Endometrium (tissue), 2 donors: ENCODE results near the gene VASH1.
A peak's percentile ranks its signal among the peaks of the same experiment; 100 is the strongest.

Source experiments
- FAIRE-seq: peaks from 2 replicates; lab custom pipeline; 2012; peaks lifted over from hg19 to GRCh38; lab: Jason Lieb, UNC
- donor health status: control.
- donor health status: control.

The VASH1 gene

GRCh38 chr14:76784881-76785280, 23.6 kb downstream of the VASH1 start:
- FAIRE-seq: peak; percentile 78

DNA sequence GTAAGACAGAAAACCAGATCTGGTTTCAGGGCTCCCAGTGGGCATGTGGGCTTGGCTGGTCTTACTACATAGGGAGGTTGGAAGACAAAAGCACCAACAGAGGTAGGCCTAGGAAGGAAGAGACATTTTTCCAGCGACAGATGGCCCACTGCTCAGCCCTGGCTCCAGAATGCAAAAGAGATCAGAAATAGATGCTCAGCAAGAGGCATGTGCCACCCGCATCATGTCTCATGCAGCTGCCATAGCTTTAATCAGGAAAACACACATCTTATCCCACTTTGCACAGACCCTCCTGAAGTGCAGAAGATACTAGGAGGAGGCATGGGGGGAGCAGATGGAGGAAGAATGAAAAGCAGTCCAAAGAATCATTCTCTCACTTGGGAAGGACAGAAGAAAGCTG, 25.3 kb downstream of the VASH1 start:
- FAIRE-seq: no peak

- no peak for FAIRE-seq
Observed at GRCh38 chr14:76792422-76792821, 31.2 kb downstream of the VASH1 start.

DNA sequence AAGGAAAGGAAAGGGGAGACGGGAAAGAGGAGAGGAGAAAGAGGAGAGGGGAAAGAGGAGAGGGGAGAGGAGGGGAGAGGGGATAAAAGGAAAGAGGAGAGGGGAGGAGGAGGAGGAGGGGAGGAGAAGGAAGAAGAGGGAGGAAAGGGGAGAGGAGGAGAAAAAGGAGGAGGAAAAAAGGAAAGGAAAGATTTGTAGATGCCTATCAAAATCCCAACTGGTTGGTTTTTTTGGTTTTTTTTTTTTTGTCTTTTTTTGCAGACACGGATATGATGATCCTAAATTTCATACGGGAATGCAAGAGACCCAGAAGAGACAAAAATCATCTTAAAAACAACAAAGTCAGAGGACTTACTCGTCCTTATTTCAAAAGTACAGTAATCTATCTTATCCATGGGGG, 32.1 kb downstream of the VASH1 start:
- FAIRE-seq: no peak

- no peak for FAIRE-seq
Observed at GRCh38 chr14:76793956-76794355, 32.7 kb downstream of the VASH1 start.

DNA sequence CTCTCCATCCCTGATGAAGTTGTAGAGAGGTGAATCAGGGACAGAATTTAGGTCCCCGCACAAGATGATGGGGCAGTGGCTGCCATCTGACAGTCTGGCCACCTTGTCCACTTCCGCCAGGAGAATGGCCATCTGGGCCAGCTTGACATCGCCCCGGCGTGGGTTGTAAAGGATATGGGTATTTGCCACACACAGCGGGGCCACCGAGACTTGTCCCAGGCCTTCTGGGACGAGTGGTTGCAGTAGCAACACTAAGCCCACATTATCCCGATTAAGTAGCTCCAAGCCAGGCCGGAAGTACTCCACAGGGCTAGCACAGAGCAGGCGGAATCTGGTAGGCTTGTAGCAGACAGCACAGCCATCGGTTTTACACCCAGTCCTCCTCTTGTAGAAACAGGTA, 45.2 kb downstream of the VASH1 start:
- FAIRE-seq: no peak

DNA sequence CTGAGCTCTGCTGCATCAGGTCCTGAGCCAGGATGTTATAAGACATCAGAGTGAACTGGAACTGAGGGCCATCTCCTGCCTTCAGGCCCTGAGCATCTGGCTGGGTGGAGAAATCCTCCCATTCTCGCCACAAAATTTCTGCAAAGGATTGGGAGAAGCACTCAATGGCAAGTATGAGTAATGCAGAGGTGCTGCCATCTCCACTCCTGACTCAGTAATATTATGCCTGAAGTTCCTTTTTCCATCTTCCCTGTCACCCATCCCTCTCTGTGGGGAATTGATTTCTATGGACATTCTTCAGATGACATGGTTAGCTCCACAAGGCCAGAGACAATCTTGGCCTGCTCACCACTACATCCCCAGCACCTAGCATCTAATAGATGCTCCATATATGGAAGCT, 46.7 kb downstream of the VASH1 start:
- FAIRE-seq: no peak

DNA sequence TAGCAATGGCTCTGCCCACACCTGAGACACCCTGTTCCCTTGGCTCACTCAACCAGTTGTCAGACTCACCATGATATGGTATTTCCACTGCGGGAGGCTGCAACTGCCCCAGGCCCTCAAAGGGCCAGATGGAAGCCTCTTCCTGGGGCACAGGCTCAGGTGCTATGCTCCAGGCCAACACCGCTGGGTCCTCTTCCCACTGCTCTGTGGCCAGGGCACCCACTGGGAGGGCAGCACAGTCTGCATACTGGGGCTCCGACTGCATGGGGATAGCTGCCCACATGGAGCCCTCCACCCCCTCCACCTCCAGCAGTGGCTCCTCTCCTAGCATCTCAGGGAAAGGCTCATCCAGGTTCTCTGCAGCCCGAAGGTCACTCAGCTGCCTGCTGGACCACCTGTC, 47.7 kb downstream of the VASH1 start:
- FAIRE-seq: no peak

- FAIRE-seq: no peak
Observed at GRCh38 chr14:76810525-76810924, 49.3 kb downstream of the VASH1 start.

DNA sequence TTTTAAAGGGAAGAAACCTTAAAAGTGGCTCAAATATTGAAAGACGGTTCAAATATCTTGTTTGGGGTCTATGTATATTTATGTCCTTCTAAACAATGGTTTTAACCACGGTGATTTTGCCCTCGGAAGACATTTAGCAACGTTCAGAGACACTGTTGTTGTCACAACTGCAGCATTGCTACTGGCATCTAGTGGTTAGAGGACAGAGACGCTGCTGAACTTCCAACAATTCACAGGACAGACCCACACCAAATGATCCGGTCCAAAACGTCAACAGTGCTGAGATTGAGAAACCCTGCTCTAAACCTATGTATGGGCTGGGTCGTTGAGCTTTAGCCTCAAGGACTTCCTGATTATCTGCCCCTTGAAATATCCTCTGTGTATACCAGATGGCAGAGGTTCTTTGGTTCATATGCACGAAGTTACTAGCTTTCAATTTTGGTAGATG, 49.7 kb downstream of the VASH1 start:
- FAIRE-seq: no peak

- no peak for FAIRE-seq
Observed at GRCh38 chr14:76811561-76811960, 50.3 kb downstream of the VASH1 start.

- no peak for FAIRE-seq
Observed at GRCh38 chr14:76812093-76812421, 50.8 kb downstream of the VASH1 start.

GRCh38 chr14:76812422-76813383, 51.4 kb downstream of the VASH1 start, which contains the start of gene ANGEL1:
TSS of gene ANGEL1 (minus strand) at chr14:76812882. CDS start at chr14:76812827, 55 bp downstream.
- FAIRE-seq: no peak

- FAIRE-seq: no peak
Observed at GRCh38 chr14:76814726-76815645, 53.7 kb downstream of the VASH1 start.

DNA sequence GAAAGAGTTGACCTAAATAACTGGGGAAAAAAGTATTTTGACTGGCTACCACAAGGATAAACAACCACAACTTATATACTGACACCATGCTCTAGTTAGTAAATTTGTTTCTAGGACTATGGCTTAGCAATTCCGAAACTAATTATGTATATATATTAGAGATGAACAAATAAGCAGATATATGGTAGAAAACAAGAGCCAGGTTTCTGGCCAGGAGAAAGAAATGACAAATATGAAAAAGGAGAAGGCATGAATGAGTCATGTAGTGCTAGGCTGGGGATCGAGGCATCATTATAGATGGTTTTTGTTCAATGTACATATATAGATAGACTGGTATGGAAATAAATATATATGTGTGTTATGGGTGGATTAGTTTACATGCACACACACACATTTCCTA, 59.4 kb downstream of the VASH1 start:
- no peak for FAIRE-seq

DNA sequence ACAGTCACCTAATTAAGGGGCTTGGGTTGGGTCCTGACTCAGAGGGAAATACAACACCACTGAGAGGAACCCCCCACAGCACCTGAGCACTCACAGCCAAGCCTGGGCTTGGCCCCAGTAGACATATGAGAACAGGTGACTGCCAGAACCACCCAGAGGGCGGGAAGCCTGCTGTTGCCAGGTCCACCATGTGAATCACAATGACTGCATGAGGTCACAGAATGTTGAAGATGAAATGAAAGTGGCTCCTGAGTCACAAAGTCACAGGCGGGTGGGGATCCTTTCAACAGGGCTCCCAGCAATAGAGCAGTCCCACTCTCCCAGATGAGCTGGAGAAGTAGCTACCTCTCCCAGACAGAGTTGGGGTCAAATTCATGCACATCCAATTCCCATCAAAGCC, 64.9 kb downstream of the VASH1 start, which contains the start of gene LRRC74A:
LRRC74A (plus strand) TSS at position 287 of the 400 bp plus-strand sequence. CDS start 290 bp downstream, outside the sequence.
- FAIRE-seq: no peak

DNA sequence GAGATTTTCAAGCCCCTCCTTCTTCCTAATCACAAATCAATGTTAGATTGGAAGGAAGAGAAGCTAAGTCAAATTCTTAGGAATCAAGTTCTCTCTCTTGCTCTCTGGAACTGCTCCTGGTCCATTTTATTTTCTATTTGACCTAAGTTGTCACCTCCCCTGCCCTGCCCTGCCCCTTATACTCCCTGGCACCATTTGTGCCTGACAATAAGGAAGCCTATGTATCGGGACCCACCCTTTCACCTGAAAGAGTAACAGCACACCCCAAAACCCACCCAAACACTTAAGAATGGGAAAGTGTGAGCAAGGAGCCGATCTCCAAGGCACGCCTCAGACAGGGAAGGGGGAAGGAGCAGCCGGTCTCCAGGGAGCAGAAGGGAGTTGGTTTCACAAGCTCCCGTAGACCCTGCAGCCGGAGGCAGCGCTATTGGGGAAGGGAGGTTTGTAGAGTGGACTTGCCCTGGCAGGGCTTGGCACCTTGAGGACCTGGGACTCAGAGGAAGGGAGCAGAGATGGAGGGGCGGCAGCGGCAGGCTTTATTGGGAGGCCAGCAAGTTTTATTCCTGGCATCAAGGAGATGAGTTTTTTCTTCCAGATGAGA, 66.5 kb downstream of the VASH1 start:
- FAIRE-seq: no peak

DNA sequence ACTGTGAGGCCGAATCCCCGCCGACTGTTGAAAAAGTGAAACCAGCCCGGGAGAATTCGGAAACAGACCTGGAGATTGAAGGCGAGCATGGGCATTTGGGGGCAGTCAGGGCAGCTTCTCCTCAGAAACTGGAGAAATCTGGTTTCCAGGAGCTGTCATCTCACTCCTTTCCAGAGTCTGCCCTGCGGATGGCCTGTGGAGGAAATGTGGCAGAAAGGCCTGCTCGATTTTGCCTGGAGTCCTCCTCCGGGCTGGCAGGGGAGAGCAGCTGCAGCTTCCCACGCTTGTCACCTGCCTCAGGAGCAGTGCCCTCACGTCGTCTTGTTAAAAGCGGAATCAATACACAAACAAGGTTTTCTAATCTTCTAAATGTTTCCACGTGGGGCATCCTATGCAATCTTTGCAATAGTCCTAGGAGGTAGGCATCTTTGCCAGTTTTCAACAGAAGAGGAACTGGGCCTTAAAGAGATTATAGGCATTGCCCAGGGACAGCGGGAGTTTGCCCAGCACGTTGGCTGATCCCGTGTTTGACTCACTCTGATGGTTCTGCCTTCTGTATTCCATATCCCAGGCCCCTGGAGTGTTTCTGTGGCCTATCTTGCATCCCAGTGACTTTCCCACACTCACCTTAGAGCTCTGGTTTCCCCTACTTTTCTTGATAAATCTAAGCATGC, 67.2 kb downstream of the VASH1 start:
- no peak for FAIRE-seq

- FAIRE-seq: no peak
Observed at GRCh38 chr14:76829013-76829365, 67.7 kb downstream of the VASH1 start.

DNA sequence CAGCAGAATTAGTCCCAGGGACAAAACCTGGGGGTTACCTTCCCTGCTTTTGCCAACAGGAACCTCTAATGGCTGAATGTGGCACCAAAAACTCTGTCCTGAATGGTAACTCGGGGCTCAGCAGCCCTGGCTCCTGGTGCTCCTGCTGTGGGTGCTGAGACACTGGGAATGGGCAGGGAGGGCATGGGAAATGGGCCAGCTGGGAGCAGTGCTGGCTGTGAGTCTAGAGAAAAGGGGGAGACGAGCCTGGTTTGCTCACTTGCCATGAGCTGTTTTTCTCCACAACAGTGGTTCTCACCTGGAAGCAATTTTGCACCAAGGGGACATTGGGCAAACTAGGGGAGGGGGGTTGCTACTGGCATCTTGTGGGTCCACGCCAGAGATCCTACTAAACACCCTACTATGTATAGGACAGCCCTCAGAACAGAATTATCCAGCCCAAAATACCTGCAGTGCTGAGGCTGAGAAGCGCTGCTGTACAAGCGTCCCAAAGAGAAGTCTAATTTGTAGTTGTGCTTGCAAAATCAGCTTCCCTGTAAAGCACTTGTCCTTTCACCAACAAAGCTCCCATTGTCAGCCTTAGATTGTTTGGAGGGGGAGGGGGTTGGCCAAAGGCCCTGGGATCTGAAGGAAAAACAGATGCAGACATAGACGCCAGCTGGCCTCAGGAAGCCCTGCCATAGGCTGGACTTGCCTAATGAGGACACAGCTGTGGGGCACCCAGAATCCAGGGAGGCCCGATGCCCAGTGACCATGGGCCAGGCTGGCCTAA, 68.6 kb downstream of the VASH1 start:
- FAIRE-seq: no peak

DNA sequence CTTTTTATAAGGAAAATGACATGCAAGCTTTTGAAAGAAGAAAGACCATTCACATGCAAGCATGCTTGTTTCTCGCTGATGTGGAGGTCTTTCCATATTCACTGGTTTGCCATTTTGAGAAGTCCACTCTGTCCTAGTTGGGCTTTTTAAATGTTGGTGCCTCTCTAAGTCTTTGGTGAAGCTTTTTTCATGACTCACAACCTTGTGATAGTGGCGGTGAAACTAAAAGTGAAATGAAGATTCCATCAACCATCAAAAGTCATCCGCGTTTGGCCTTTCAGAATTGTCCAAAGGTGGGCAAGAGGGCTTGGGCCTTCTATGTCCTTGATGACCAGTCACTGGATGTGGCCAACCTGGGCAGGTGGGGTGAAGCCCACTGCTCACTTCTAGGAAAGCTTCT, 69.3 kb downstream of the VASH1 start:
- no peak for FAIRE-seq
